ENCODE results near the gene OR2J1.
A peak's percentile ranks its signal among the peaks of the same experiment; 100 is the strongest.
"Not testable (repeated sequence)": the region's sequence is repeated elsewhere in the genome, so short reads cannot be mapped to it uniquely, and the experiment has no call there.

OR2J1 gene

GRCh38 chr6:29092957-29093356, 6.3 kb upstream of the OR2J1 start:
- H3K4me3 ChIP-seq (ENCODE audit: low read depth, low read length), result no peak overlapping the region
- TF ChIP-seq, protein P1, sequence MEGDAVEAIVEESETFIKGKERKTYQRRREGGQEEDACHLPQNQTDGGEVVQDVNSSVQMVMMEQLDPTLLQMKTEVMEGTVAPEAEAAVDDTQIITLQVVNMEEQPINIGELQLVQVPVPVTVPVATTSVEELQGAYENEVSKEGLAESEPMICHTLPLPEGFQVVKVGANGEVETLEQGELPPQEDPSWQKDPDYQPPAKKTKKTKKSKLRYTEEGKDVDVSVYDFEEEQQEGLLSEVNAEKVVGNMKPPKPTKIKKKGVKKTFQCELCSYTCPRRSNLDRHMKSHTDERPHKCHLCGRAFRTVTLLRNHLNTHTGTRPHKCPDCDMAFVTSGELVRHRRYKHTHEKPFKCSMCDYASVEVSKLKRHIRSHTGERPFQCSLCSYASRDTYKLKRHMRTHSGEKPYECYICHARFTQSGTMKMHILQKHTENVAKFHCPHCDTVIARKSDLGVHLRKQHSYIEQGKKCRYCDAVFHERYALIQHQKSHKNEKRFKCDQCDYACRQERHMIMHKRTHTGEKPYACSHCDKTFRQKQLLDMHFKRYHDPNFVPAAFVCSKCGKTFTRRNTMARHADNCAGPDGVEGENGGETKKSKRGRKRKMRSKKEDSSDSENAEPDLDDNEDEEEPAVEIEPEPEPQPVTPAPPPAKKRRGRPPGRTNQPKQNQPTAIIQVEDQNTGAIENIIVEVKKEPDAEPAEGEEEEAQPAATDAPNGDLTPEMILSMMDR (IDR thresholded peaks at IDR 0.05; ENCODE audit: control insufficient read depth, extremely low read depth, insufficient read depth), result no peak
- no peak for DNase-seq (ENCODE audit: low read depth)

DNA sequence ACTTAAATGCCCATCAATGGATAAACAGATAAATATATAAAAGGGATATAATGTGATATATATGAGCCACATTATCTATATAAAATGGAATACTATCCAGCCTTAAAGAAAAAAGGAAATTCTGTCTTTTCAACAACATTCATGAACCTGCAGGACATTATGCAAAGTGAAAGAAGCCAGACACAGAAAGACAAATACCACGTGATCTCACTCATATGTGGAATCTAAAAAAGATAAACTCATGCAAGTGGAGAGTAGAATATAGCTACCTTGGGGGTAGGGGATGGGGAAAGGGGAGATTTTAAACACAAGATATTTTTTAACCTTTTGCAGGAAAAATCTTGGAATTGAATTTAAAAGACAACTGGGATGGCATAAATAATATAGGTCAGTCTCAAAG, 1.5 kb upstream of the OR2J1 start:
- no peak for DNase-seq (ENCODE audit: low read depth)
- TF ChIP-seq, protein P1 (IDR thresholded peaks at IDR 0.05; ENCODE audit: control insufficient read depth, extremely low read depth, insufficient read depth), result no peak
- H3K4me3 ChIP-seq (ENCODE audit: low read depth, low read length), result no peak overlapping the region

GRCh38 chr6:29107758-29108157, 8.5 kb downstream of the OR2J1 start, which contains the start of gene OR2J3:
Gene OR2J3 (plus strand): TSS chr6:29108058. CDS start chr6:29111891, 3,833 bp downstream.
- TF ChIP-seq, protein P1 (IDR thresholded peaks at IDR 0.05; ENCODE audit: control insufficient read depth, extremely low read depth, insufficient read depth), result no peak
- H3K4me3 ChIP-seq (ENCODE audit: low read depth, low read length), result no peak within 1 kb of the TSS
- no peak for DNase-seq (ENCODE audit: low read depth)

GRCh38 chr6:29112135-29112534, 12.8 kb downstream of the OR2J1 start:
- H3K4me3 ChIP-seq (ENCODE audit: low read depth, low read length), result no peak overlapping the region
- TF ChIP-seq, protein P1 (IDR thresholded peaks at IDR 0.05; ENCODE audit: control insufficient read depth, extremely low read depth, insufficient read depth), result 0 out of 2 replicates have a peak, but pooled peaks have one; percentile 7
- no peak for DNase-seq (ENCODE audit: low read depth)

- DNase-seq (ENCODE audit: low read depth); H3K4me3 ChIP-seq (ENCODE audit: low read depth, low read length): not testable (repeated sequence)
These were observed 15.7 kb downstream of the OR2J1 start for GRCh38 chr6:29114964-29115363.

DNA sequence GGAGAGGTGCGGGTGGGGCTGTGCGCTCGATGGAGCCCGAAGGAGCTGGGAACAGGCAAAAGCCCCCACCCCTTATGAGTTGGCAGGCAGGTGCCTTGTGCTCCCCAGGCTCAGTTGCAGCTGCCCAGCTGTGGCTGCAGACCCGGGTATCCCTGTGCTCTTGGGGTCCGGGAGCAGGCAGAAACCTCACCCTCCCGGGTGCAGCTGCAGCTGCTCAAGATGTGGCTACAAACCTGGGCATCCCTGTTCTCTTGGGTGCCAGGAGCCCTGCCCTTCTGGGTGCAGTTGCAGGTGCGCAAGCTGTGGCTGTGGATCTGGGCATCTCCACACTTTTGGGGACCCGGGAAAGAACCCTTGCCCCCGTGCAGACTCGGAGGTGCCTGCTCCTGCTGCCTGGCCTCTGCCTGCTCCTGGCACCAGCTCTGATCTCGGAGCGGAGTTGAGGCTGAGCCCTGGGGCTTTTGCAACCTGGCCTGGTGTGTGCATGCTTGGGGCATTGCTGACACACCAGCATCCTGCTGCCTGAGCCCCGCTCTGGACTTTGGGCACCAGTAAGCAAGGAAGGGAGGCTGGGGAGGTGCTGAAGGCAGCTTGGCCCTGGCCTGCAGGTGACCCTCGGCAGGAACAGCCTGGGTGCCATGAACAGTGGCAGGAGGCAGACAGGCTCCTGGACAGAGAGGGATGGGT, 30.2 kb downstream of the OR2J1 start:
- TF ChIP-seq, protein P1 (IDR thresholded peaks at IDR 0.05; ENCODE audit: control insufficient read depth, extremely low read depth, insufficient read depth), result no peak
- DNase-seq (ENCODE audit: low read depth), result no peak

GRCh38 chr6:29130644-29131043, 31.4 kb downstream of the OR2J1 start:
- H3K4me3 ChIP-seq (ENCODE audit: low read depth, low read length), result no peak overlapping the region
- TF ChIP-seq, protein P1 (IDR thresholded peaks at IDR 0.05; ENCODE audit: control insufficient read depth, extremely low read depth, insufficient read depth), result no peak
- DNase-seq (ENCODE audit: low read depth), result no peak

More for the DNA sequence above, 30.2 kb downstream of the OR2J1 start:
- no peak overlapping the region for H3K4me3 ChIP-seq (ENCODE audit: low read depth, low read length)
